SIG-M5 (cell line): ENCODE data around the gene GLIS2.

Experiments used
- DNase-seq: peaks from one replicate; lab custom pipeline; 2025; lab: John Stamatoyannopoulos, UW

The GLIS2 gene

GRCh38 chr16:4350787-4351659 lies 35.2 kb downstream of the GLIS2 start, which contains the start of gene PAM16:
Gene PAM16 (minus strand): TSS chr16:4351321. CDS start chr16:4351234, 87 bp downstream.
- peak; percentile 30 for DNase-seq

DNA sequence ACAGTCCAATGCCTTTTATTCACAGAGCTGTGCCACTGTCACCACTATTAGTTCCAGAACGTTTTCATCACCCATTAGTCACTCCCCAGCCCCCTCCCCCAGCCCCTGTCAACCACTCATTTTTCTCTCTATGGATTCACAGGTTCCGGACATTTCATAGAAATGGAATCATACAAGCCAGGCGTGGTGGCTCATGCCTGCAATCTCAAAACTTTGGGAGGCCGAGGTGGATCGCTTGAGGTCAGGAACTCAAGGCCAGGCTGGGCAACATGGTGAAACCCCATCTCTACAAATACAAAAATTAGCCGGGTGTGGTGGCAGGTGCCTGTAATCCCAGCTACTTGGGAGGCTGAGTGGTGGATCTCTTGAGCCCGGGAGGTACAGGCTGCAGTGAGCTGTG lies 36.0 kb downstream of the GLIS2 start:
- no peak for DNase-seq

DNA sequence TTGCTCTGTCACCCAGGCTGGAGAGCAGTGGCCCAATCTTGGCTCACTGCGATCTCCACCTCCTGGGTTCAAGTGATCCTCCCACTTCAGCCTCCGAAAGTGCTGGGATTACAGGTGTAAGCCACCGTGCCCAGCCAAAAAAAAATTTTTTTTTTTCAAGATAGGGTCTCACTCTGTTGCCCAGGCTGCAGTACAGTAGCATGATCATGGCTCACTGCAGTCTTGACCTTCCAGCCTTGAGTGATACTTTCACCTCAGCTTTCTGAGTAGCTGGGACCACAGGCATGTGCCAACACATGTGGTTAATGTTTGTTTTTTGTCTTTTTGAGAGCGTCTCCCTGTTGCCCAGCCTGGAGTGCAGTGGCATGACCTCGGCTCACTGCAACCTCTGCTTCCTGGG lies 37.0 kb downstream of the GLIS2 start:
- no peak for DNase-seq

- no peak for DNase-seq
Measured at GRCh38 chr16:4353675-4354074, 37.8 kb downstream of the GLIS2 start.

DNA sequence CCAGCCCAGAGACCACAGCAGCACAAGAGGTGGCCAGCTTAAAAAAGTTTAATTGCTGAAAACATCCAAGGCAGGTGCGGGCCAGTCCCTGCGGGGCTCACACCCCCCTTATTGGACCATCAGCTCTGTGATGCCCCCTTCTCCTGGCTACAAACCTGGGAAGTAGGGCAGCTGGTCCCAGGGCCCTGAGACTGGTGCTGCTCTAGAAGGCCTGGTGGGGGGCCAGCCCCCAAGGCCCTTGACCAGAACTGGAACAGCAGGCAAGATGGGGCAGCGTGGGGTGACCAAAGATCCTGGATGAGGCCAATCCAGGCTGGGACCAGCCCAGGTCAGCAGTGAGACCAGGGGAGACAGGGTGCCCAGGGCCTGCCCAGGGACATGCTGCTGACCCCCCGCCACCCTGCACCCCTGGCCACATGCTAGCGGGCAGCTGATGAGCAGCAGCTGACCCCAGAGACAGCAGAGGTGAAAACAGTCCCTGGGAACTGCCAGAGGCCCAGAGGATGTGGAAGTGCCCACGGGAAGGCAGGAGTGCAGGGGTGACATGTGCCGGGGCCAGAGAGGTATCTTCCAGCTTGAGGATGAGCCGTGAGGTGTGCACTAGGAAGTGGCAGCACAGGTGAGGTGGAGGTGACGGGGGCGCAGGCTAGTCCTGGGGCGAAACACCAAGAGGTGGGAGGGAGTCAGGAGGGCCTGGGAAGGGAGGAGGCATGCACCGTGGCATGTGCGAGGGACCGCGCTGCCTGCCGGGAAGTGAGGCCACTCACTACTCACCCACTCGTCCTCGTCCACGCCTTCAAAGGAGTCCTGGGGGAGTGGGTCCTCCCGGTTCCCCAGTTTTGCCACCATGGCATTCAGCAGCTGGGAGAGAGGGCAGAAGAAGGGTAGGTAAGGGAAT lies 38.9 kb downstream of the GLIS2 start:
- DNase-seq, result no peak

GRCh38 chr16:4356820-4357219 lies 41.0 kb downstream of the GLIS2 start:
- DNase-seq, result no peak

- DNase-seq, result no peak
Measured at GRCh38 chr16:4358236-4358635, 42.4 kb downstream of the GLIS2 start.

DNA sequence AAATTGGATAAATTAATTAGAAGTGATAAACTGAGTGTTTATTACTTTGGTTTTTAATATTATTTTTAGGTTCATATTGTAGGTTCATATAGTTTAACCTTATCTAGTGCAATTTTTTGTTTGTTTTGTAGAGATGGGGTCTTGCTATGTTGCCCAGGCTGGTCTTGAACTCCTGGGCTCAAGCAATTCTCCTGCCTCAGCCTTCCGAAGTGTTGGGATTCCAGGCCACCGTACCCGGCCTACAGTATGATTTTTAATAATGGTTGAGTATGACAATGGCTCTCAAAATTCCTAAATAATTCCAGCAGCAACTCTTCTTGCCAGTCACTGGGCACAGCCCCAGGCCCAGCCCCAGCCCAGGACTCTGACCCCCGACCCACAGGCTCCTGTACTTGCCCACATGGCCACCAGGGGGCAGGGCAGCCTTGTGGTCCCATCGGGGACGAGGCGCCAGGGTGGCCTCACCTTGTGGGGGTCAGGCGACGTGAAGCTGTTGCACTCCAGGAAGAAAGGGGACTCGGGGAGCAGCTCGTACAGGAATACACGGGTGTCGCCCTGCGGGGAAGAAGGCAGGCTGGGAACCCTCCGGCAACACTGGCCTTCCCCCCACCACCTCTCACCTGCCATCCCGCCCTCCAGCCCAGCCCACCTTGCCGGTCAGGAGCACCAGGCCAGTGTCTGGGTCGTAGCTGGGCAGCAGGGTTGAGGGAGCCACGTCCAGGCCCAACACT lies 43.1 kb downstream of the GLIS2 start:
- no peak for DNase-seq

DNA sequence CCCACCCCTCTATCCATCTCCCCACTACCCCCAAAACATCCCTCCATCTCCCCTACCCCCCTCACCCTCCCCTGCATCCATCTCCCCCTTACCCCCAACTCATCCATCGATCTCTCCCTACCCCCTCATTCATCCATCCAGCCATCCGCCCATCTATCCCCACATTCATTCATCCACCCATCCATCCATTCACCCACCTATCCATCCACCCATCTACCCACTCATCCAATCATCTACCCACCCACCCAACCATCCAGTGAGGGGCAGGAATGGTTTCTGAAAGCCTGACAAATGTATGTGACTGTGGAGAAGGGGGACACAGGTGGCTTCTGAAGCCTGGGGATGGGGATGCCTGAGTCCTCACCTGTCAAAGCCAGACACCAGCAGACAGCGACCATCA lies 44.0 kb downstream of the GLIS2 start:
- no peak for DNase-seq

DNA sequence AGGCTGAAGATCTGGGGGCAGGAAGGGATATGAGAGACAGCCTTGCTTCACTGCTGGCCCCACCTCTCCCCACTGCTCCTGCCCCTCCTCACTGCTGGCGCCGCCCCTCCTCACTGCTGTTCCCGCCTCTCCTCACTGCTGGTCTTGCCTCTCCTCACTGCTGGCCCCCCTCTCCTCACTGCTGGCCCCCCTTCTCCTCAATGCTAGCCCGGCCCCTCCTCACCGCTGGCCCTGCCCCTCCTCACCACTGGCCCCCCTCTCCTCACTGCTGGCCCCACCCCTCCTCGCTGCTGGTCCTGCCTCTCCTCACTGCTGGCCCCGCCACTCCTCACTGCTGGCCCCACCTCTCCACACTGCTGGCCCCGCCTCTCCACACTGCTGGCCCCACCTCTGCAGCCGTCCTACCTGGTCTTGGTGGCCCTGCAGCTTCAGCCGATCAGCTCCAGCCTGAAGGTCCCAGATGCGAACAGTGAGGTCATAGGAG lies 44.7 kb downstream of the GLIS2 start:
- DNase-seq, result no peak

GRCh38 chr16:4361033-4361943 lies 45.4 kb downstream of the GLIS2 start:
- DNase-seq, result no peak

DNA sequence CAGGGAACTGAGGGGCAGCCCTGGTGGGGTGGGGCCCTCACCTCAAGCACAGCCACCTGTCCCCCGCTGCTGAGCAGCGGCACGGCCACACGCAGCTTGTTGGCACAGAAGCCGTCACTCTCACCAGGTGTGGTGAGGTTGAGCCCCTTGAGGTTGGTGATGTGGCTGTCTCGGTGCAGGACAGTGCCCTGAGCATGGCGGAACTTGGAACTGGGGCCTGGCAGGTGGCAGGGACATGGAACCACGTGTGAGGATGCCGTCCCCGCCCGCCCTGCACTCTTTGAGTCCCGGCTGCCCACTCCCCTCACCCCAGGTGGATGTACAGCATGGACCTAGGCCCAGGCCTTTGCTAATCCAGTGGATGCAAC lies 46.1 kb downstream of the GLIS2 start:
- no peak for DNase-seq

DNA sequence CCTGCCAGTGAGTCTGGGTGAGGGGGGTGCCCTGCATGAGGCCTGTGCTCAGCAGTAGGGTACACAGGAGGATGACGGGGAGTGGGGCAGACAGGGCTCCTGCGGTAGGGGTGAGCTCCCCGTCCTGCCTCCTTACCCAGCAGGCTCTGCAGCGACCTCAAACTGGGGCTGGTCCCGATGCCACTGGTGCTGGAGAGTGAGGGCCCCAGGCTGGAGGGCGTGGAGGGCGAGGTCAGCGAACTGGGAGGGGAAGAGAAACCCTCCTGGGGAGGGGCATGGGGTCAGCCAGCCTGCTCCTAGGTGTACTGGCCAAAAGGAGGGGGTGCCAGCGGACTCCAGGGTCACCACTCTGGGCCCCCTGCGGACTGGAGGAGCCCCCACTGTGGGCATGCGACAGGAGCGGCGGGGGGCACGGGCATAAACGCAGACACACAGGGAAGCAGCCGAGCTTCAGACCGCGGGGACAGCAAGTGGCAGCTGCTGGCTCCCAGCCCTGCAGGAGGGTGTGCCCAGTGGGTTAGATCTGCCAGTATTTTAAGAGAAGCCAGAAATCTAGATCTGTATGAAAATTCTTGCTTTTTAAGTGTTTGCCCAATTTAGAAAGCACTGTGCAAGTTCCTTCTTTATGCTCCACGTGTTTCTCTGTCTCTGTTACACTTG lies 46.7 kb downstream of the GLIS2 start:
- DNase-seq, result no peak

- no peak for DNase-seq
Measured at GRCh38 chr16:4364196-4365013, 48.5 kb downstream of the GLIS2 start.

DNA sequence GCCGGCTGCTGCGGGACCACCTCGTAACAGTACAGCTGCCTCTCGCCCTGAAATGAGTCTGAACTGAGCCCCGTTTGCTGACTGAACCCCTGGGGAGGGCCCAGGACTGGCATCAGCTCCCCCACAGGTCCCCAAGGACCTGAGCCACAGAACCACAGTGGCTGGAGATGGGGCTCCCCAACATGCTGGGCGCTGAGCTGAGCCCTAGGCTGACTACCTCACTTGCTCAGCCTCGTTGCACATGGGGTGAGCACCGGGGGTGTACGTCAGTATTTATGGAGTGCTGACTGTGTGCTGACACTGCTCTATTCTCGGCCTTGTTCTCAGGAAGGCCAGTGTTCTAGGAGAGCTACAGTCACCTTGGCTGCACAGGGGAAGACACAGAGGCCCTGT lies 49.1 kb downstream of the GLIS2 start:
- no peak for DNase-seq

DNA sequence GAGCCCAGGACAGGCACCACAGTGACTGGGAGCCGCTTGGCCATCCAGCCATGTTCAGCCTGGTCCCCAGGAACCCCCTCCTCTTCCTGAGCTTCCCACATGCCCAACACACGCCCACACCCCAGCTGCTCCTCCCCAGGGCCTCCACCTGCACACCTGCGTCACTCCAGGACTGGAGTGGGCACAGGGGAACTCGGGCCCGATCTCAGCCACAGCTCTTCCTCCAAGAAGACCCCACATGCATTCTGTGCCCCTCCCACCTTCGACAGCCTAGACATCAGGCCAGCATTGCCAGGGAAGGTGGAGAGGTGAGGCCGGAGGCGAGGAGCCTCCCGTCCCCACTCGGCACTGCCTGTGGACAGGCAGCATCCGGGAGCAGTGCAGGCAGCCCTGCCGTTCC lies 49.7 kb downstream of the GLIS2 start:
- no peak for DNase-seq

DNA sequence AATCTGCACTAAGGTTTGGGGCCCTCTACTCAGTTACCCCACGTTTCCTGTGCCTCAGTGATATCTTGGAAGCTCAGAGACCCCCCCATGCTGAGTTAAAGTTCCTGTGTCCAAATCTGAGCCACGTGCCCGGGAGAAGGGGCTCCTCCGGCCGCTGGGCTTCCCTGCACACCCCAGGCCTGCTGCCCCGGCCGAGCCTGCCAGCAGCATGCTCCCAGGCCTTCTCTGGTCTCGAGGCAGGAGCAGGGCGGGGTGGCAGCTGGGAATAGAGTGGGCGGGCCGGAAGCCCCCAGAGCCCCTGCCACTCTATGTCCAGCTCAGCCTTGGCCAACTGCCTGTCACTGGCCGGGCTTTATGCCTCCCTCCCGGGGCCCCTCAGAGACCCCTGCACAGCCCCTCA lies 50.1 kb downstream of the GLIS2 start:
- no peak for DNase-seq

DNA sequence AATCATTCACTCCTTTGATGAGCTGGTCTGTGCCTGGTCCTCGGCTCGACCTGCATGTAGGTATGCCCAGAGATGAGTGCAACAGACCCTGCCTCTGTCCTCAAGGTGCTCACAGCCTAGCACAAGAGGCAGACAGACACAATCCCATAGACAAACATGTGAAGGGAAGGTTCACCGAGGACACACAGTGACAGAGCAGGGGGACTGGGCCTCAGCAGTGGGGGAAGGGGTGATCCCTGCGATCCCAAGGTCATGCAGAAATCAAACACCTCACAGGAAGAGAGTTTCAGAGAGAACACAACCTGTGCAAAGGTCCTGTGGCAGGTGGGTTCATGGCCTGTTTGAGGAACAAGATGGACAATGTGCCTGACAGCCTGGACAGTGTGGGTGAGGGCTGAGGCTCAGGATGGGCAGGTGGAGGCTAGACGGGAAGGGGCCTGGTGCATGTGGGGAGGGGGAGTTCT lies 51.6 kb downstream of the GLIS2 start:
- DNase-seq, result no peak

- no peak for DNase-seq
Measured at GRCh38 chr16:4369007-4369733, 53.3 kb downstream of the GLIS2 start.
